ENCODE results near the gene ALK. TPM values are rescaled to one million over a fixed set of nuclear protein-coding genes. Genes with fewer than 3 reads are reported as not detected.

ALK gene
- polyA plus RNA-seq, 3 donors = not detected

DNA sequence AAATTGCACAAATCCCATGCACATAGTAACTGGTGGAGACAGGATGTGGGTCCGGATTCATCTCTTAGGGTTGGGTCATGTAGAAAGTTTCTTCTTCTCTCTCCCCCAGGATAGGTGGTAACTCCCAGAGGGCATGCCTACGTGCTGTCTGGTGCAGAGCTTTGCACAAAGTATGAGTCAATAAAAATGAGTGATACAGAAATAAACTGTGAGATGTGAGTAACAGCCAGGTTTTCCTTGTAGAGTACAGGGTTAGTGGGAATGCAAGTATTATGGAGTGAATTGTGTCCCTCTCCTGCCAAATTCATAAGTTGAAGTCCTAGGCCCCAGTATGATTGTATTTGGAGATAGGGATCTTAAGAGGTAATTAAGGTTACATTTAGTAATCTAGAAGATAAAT, 289.4 kb downstream of the ALK start:
- peaks cover 0 to 3% (median 0%) of the 10 kb centered on the region in 3 donors for H3K27me3 Mint-ChIP-seq (ENCODE audit: low read depth in 3 of 3)
- no peak overlapping the region for H3K9ac ChIP-seq (ENCODE audit: insufficient read depth, low read length, poor library complexity, severe bottlenecking)

GRCh38 chr2:29629495-29629894, 291.9 kb downstream of the ALK start:
- no peaks in the 10 kb centered on the region for H3K36me3 Mint-ChIP-seq
- Histone ChIP-seq H4K20me1 (ENCODE audit: insufficient read depth, low read length) (no peaks in the 10 kb centered on the region), H3K79me2 (ENCODE audit: insufficient read depth, low read length) (no peaks in the 10 kb centered on the region), H3K4me2 (replicated peaks; ENCODE audit: extremely low read depth, low read length, poor library complexity, severe bottlenecking) (no peak overlapping the region), H2AFZ (ENCODE audit: insufficient read depth, low read depth, low read length, poor library complexity, severe bottlenecking) (no peak overlapping the region), H3K27me3 (ENCODE audit: control insufficient read depth in 2 of 2, insufficient read depth in 2 of 2, low read length in 2 of 2) (no peaks in the 10 kb centered on the region), H3K9ac (ENCODE audit: insufficient read depth, low read length, poor library complexity, severe bottlenecking) (no peak overlapping the region), H3K9me3 (replicated peaks in 1 of 2; ENCODE audit: control insufficient read depth in 1 of 2, insufficient read depth in 1 of 2, low read length in 2 of 2) (no peaks in the 10 kb centered on the region), H3K27ac (ENCODE audit: low read depth in 1 of 2, low read length in 2 of 2) (no peak overlapping the region), H3K4me3 (replicated peaks in 1 of 3; ENCODE audit: low read depth in 2 of 3, low read length in 3 of 3) (no peak overlapping the region), H3K4me1 (ENCODE audit: control insufficient read depth in 1 of 2, insufficient read depth in 2 of 2, low read length in 2 of 2) (no peaks in the 10 kb centered on the region), H3K36me3 (replicated peaks in 1 of 2; ENCODE audit: control insufficient read depth in 1 of 2, insufficient read depth in 2 of 2, low read length in 2 of 2) (no peaks in the 10 kb centered on the region)
- H3K9me3 Mint-ChIP-seq = peaks cover 0 to 4% (median 1%) of the 10 kb centered on the region in 7 donors
- no peak overlapping the region for H3K27ac Mint-ChIP-seq
- intact Hi-C loops (cut with micrococcal nuclease) = no loop called here
- TF ChIP-seq CTCF (IDR thresholded peaks at IDR 0.05) = no peak
- H3K4me3 Mint-ChIP-seq = no peak overlapping the region
- no peak for DNase-seq
- H3K4me1 Mint-ChIP-seq = no peaks in the 10 kb centered on the region
- H3K27me3 Mint-ChIP-seq (ENCODE audit: low read depth in 3 of 3) = peaks cover 0 to 7% (median 0%) of the 10 kb centered on the region in 3 donors

More for the DNA sequence above, 289.4 kb downstream of the ALK start:
- no CpG with 5 or more reads among the region's 2 CpGs for WGBS (ENCODE audit: insufficient coverage)
- no peak overlapping the region for H3K4me3 Mint-ChIP-seq
- Histone ChIP-seq H3K9me3 (replicated peaks in 1 of 2; ENCODE audit: control insufficient read depth in 1 of 2, insufficient read depth in 1 of 2, low read length in 2 of 2) (no peaks in the 10 kb centered on the region), H3K79me2 (ENCODE audit: insufficient read depth, low read length) (no peaks in the 10 kb centered on the region), H3K36me3 (replicated peaks in 1 of 2; ENCODE audit: control insufficient read depth in 1 of 2, insufficient read depth in 2 of 2, low read length in 2 of 2) (no peaks in the 10 kb centered on the region), H3K4me1 (ENCODE audit: control insufficient read depth in 1 of 2, insufficient read depth in 2 of 2, low read length in 2 of 2) (no peaks in the 10 kb centered on the region), H3K27ac (ENCODE audit: low read depth in 1 of 2, low read length in 2 of 2) (no peak overlapping the region), H3K4me3 (replicated peaks in 1 of 3; ENCODE audit: low read depth in 2 of 3, low read length in 3 of 3) (no peak overlapping the region), H4K20me1 (ENCODE audit: insufficient read depth, low read length) (no peaks in the 10 kb centered on the region), H2AFZ (ENCODE audit: insufficient read depth, low read depth, low read length, poor library complexity, severe bottlenecking) (no peak overlapping the region), H3K4me2 (replicated peaks; ENCODE audit: extremely low read depth, low read length, poor library complexity, severe bottlenecking) (no peak overlapping the region), H3K27me3 (ENCODE audit: control insufficient read depth in 2 of 2, insufficient read depth in 2 of 2, low read length in 2 of 2) (no peaks in the 10 kb centered on the region)
- TF ChIP-seq CTCF (IDR thresholded peaks at IDR 0.05) = no peak
- no peak for DNase-seq
- intact Hi-C loops (cut with micrococcal nuclease) = no loop called here
- peaks cover 0 to 4% (median 1%) of the 10 kb centered on the region in 7 donors for H3K9me3 Mint-ChIP-seq
- no peaks in the 10 kb centered on the region for H3K36me3 Mint-ChIP-seq
- no peaks in the 10 kb centered on the region for H3K4me1 Mint-ChIP-seq
- H3K27ac Mint-ChIP-seq = no peak overlapping the region

All from CD14-positive monocyte (primary cell).